ENCODE results near the gene CETN1. TPM values are rescaled to one million over a fixed set of nuclear protein-coding genes. Genes with fewer than 3 reads are reported as not detected.

The CETN1 gene
- total RNA-seq, 4 donors from 2014 or later: not detected

- no peaks in the 10 kb centered on the region for H3K36me3 ChIP-seq
- no peak for DNase-seq (ENCODE audit: extremely low spot score)
- no peak for TF ChIP-seq CTCF (IDR thresholded peaks at IDR 0.05)
- no peak for TF ChIP-seq POLR2A (IDR thresholded peaks at IDR 0.05; ENCODE audit: low read depth)
- no peak for TF ChIP-seq EP300 (IDR thresholded peaks at IDR 0.05)
- no peak for TF ChIP-seq POLR2AphosphoS5 (IDR thresholded peaks at IDR 0.05)
- H3K4me1 ChIP-seq: peaks cover 0 to 25% (median 17%) of the 10 kb centered on the region in 4 donors
- no peaks in the 10 kb centered on the region for H3K27me3 ChIP-seq
- intact Hi-C loops (cut with DNase I): loop anchor here (10.0 kb wide), 1 partner anchor 50 kb away; no protein-coding TSS in a partner anchor
- H3K9me3 ChIP-seq: no peaks in the 10 kb centered on the region
- no peak overlapping the region for H3K27ac ChIP-seq (replicated peaks in 1 of 4)
- no peak overlapping the region for H3K4me3 ChIP-seq
- WGBS: 63% methylated on average over 5 of the region's 5 CpGs
Observed at GRCh38 chr18:574865-575645, 5.1 kb upstream of the CETN1 start.

DNA sequence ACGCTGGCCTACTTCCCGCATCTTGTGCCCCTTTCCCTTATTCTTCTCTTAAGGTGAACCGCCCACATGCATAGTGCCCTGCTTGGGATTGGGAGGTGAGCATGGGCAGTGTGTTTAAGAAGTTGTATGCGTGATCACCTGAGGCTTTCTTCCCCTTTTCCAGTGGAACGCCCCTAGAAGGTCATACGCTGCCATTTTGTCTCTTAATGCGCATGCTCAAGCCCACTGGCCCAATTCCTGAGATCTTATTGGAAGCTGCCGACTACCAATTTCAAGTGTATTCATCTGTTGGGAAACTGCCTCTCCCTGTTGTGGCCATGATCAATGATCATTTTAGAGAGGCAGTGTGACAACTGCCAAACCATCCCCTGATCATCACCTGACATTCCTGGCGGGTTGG is 3.3 kb upstream of the CETN1 start:
- intact Hi-C loops (cut with DNase I): loop anchor here (10.0 kb wide), 1 partner anchor 52 kb away; no protein-coding TSS in a partner anchor
- Histone ChIP-seq H3K27ac (replicated peaks in 1 of 4) (no peak overlapping the region), H3K27me3 (no peaks in the 10 kb centered on the region), H3K4me1 (peaks cover 0 to 28% (median 21%) of the 10 kb centered on the region in 4 donors), H3K4me3 (no peak overlapping the region), H3K36me3 (no peaks in the 10 kb centered on the region), H3K9me3 (no peaks in the 10 kb centered on the region)
- WGBS: 92% methylated on average over 8 of the region's 9 CpGs
- TF ChIP-seq POLR2AphosphoS5 (IDR thresholded peaks at IDR 0.05) (no peak), POLR2A (IDR thresholded peaks at IDR 0.05; ENCODE audit: low read depth) (no peak), EP300 (IDR thresholded peaks at IDR 0.05) (no peak), CTCF (IDR thresholded peaks at IDR 0.05) (no peak)
- DNase-seq (ENCODE audit: extremely low spot score): no peak

DNA sequence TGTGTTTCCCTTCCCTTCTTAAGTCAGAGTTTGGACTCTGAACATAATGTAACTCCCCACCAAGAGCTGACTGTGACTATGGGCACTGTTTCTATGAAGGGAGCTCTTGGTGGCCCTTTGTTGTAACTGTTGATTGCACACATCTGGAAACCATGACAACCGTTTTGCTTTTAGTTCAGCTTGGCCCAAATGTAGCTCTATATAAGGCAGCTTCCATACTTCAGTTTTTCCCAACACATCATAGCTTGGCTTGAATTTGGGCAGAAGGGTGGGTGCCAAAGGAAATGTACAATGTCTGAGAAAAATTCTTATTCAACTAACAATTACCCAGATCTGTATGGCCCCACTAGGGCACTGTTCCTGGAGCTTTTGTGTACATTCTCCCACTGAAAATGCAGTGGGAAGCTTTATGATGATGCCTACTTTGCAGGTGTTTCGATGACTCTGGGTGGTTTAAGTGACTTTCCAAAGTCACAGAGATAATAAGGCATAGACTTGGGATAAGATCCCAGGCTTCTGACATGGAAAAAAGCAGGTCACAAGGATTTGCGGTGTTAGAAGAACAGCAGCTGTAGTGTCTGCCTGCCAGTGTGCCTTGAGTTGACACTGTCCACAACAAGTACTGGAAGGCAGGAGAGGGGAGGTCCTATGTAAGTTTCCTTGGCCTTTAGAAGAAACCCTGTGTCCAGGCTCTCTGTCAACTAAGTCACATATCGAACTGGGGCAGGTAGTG is 2.4 kb upstream of the CETN1 start:
- Histone ChIP-seq H3K27ac (replicated peaks in 1 of 4) (no peak overlapping the region), H3K4me1 (peaks cover 0 to 37% (median 30%) of the 10 kb centered on the region in 4 donors), H3K4me3 (no peak overlapping the region), H3K27me3 (no peaks in the 10 kb centered on the region), H3K9me3 (no peaks in the 10 kb centered on the region), H3K36me3 (no peaks in the 10 kb centered on the region)
- 69% methylated on average over 4 of the region's 4 CpGs for WGBS
- TF ChIP-seq POLR2A (IDR thresholded peaks at IDR 0.05; ENCODE audit: low read depth): no peak
- TF ChIP-seq EP300 (IDR thresholded peaks at IDR 0.05): no peak
- TF ChIP-seq POLR2AphosphoS5 (IDR thresholded peaks at IDR 0.05): no peak
- no peak for TF ChIP-seq CTCF (IDR thresholded peaks at IDR 0.05)
- no peak for DNase-seq (ENCODE audit: extremely low spot score)
- intact Hi-C loops (cut with DNase I): loop anchor here (10.0 kb wide), 1 partner anchor 53 kb away; no protein-coding TSS in a partner anchor

- no peak for DNase-seq (ENCODE audit: extremely low spot score)
- intact Hi-C loops (cut with DNase I): loop anchor here (10.0 kb wide), 1 partner anchor 54 kb away; no protein-coding TSS in a partner anchor
- WGBS: 93% methylated on average over 1 of the region's 1 CpG
- Histone ChIP-seq H3K9me3 (peaks cover 0 to 6% (median 2%) of the 10 kb centered on the region in 4 donors), H3K4me3 (no peak overlapping the region), H3K27me3 (no peaks in the 10 kb centered on the region), H3K27ac (replicated peaks in 1 of 4) (no peak overlapping the region), H3K4me1 (peaks cover 0 to 35% (median 27%) of the 10 kb centered on the region in 4 donors), H3K36me3 (no peaks in the 10 kb centered on the region)
- no peak for TF ChIP-seq POLR2AphosphoS5 (IDR thresholded peaks at IDR 0.05)
Observed at GRCh38 chr18:579238-579637, 942 bp upstream of the CETN1 start.

- intact Hi-C loops (cut with DNase I): no loop called here
- no peak for DNase-seq (ENCODE audit: extremely low spot score)
- no peak for TF ChIP-seq CTCF (IDR thresholded peaks at IDR 0.05)
- TF ChIP-seq POLR2AphosphoS5 (IDR thresholded peaks at IDR 0.05): no peak
- TF ChIP-seq POLR2A (IDR thresholded peaks at IDR 0.05; ENCODE audit: low read depth): no peak
- no peak for TF ChIP-seq EP300 (IDR thresholded peaks at IDR 0.05)
- Histone ChIP-seq H3K9me3 (peaks cover 0 to 14% (median 6%) of the 10 kb centered on the region in 4 donors), H3K27me3 (no peaks in the 10 kb centered on the region), H3K4me3 (no peak overlapping the region), H3K27ac (replicated peaks in 1 of 4) (no peak overlapping the region), H3K4me1 (peaks cover 0 to 23% (median 16%) of the 10 kb centered on the region in 4 donors), H3K36me3 (no peaks in the 10 kb centered on the region)
- 88% methylated on average over 3 of the region's 3 CpGs for WGBS
Observed at GRCh38 chr18:581096-581495, 916 bp downstream of the CETN1 start.

All from esophagus muscularis mucosa (tissue), 4 donors.